C1 segment of cervical spinal cord (tissue), 14 donors: ENCODE data around the gene TFAP2E.

Experiments used
- DNase-seq, 14 donors: peaks; one replicate each; lab custom pipeline; 2025; lab: John Stamatoyannopoulos, UW

TFAP2E gene

DNA sequence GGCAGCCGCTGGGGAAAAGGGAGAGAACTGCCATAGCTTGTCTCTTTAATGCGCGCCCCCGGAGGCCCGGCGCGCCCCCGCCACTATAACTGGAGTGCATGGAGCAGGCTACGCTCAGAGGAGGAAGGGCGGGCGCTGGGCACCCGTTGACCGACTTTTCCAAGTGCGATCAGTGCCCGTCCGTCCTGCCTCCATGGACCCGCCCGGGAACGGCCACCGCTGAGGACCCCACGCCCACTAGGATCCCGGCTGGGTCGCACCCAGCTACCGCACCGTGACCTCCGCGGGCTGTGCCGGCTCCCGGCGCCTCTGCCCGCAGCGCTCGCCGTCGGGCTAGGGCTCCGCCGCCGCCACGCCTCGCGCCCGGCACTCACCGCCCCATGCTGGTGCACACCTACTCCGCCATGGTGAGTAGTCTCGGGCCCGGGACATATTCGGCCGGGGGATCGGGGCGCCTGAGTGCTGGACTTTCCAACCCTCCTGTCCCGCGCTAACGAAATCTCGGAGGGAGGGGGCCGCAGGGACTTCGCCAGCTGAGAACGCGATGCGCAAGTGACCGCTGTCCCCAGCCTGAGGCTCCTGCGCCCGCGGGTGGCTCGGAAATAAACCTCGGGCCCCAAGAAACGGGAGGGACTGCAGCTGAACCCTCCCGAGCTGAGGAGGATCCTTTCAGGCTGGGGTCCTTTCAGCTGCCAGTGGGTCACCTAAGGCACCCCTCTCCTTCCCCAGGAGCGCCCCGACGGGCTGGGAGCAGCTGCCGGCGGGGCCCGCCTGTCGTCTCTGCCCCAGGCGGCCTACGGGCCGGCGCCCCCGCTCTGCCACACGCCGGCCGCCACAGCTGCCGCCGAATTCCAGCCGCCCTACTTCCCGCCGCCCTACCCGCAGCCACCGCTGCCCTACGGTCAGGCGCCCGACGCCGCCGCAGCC is at the start of gene TFAP2E:
Gene TFAP2E (plus strand): TSS at position 117 of the 927 bp plus-strand sequence. CDS start 264 bp downstream, at position 381.
- DNase-seq = peak in 9 of 14 donors; percentile 9 to 53 (median 19)

GRCh38 chr1:35524106-35524505 is 49.0 kb upstream of the TFAP2E start:
- no peak for DNase-seq

DNA sequence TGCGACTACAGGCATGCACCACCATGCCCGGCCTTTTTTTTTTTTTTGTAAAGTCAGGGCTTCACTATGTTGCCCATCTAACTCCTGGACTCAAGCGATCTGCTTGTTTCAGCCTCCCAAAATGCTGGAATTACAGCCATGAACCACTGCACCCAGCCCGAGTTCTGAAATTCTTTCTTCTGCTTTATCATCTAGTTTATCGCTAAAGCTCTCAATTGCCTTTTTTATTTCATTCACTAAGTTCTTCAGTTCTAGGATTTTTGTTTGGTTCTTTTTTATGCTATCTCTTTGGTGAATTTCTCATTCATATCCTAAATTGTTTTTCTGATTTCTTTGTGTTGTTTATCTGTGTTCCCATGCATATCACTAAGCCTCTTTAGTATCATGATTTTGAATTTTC is 42.9 kb upstream of the TFAP2E start:
- DNase-seq = no peak

DNA sequence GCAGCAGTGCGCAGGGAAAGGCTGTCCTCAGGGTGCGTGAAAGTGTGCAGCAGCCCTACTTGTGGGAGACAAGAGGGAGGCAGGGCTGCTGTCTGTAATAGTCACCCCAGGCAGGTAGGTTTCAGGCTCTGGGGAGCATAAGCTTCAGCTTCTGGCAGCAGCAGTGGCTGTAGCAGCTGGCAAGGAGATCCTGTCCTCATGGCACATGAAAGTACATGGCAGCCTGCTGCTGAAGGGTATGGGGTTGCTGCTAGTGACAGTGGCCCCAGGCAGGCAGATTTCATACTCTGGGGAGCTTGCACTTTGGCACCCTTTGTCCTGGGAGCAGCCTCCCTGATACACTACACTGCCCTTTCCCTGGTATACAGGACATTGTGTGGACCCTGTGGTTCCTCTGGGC is 42.2 kb upstream of the TFAP2E start:
- no peak for DNase-seq

DNA sequence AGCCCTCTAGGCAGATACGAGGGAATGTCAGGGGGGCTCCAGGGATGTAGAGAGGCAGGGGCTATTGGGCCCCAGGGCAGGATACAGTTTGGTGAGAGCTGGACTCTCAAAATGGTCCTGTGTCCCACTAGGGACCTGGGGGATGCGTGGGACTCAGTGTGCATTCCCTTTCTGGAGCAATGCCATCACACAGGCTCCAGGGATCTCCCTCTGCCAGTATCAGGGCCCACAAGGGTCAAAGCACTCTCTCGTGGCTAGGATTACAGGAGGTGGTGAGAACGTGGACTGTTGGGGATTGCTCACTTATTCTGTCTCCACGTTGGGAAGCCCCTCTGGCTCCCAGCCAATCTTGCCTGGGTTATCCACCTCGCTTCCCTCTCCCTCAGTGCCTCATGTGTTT is 41.7 kb upstream of the TFAP2E start:
- DNase-seq = no peak

DNA sequence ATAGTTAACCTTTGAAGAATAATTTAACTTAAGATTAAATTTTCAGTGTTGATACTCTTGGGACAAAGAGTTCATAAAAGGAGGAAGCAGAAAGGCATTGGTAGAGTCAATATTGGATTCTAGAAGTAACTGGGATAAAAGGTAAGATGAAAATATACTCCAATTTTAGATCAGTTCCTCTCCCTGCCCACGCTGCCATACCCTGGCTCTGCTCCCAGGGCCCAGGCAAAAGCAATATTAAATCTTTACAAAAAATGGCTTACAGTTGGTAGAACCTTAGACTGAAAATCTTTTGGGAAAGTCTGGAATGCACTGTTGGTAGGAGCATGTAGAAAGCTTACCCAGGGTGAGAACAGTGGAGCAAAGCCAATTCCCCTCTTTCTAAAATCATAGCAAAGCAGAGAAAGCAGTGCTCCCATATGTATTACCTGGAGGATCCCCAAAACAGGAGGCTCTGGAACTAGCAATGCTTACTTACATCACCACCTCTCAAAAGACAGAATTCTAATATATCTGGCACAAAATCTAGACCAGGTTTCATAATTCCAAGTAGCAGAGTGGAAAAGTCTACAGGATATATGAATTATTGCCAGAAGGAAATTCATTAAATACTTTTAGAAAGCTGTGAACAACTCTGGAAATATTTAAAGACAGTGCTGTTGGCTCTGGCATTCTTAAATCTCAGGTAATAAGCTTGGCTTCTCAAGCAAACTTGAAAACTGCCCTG is 40.5 kb upstream of the TFAP2E start:
- peak in 1 of 14 donors; percentile 48 for DNase-seq

DNA sequence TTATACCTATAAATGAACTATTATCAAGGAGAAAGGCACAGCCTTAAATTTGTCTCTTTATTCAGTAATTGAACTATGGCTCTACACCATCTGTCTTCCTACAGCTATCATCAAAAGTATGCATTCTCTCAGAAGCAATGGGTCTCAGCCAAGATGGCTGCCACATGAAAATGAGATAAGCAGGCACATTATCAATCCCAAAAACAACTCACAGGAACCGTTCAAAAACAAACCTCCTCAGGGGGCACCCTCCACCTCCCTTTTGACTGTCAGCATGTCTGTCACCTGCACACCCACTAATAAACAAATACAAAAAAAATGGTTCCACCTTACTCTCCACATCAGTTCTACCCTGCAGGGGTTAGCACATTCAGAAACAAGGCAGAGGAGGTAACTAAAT is 39.5 kb upstream of the TFAP2E start:
- DNase-seq = no peak

GRCh38 chr1:35535243-35535642 is 37.9 kb upstream of the TFAP2E start:
- no peak for DNase-seq

DNA sequence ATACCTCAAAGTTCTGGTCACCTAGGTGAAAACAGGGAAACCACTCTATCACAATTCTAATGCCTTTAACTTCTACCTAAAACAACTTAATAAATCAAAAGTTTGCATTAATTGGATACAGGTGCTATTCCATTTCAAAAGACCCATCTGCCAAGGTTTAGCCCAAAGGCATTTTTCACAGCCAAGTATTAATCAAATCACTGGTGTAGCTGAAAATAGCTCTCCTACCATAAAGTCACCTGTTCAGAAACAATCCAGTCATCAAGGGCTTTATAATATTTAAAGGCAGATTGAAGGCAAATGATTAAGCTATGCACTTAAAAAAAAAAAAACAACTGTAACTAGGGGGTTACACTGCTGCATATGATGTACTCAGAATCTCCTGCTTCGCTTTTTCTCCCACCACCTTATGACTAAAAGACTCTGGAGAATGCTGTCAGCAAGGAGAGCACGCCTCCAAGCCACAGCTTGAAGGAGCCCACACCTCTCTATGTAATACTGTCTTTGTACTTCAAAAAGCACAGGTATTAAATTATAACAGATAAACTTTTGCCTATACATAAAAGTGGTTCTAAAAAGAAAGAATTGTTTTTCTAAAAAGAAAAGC is 36.5 kb upstream of the TFAP2E start:
- DNase-seq = peak in 1 of 14 donors; percentile 32

DNA sequence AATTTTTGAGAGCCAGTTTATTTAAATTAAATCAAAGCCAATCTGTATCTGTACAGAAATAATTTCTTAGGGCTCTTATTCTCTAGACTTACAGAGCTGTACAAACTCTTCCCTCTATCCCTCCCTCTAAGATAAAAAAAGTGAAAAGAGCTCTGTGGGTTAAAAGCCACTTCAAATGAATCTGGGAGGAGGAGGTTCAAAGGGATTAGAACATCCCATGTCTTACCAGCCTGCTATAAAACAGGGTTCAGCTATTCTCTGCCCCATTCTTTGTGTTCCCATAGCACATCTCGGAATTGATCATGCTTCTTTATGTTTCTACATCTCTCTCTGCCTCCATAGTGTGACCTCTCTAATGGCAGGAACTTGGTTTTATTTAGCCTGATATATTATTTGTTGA is 35.3 kb upstream of the TFAP2E start:
- no peak for DNase-seq

DNA sequence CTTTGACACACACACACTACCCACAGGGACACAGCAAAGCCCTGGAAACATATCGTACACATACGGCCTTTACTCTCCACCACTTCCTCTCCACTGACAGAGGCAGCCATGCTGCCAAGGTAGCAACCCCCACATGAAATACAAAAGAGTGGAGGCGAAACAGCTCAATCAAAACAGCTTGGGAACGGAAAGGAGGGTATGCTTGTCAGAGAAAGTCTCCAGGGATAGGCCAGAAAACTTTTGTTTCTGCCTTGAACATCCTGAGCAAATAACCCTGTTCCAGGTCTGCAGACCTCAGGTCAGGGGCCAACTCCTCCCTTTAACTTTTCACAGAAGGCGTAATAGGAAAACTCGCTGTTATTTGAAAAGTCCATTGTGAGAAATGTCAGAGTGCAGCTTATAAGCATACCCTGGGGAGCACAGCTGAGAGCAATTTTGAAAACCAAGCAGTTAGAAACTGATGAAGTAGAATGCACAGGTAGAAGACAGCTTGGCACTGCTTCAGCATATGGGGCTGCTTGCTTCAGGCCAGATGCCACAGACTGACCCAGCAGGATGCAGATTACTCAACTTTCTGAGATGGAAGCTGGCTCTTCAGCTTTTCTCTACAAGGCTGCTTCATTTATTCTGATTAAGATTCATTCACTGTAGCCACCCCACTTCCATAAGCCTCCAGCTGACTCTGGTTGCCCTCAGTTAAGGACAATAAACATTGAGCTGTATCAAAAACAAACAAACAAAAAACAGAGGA is 33.9 kb upstream of the TFAP2E start:
- DNase-seq = peak in 1 of 14 donors; percentile 27

DNA sequence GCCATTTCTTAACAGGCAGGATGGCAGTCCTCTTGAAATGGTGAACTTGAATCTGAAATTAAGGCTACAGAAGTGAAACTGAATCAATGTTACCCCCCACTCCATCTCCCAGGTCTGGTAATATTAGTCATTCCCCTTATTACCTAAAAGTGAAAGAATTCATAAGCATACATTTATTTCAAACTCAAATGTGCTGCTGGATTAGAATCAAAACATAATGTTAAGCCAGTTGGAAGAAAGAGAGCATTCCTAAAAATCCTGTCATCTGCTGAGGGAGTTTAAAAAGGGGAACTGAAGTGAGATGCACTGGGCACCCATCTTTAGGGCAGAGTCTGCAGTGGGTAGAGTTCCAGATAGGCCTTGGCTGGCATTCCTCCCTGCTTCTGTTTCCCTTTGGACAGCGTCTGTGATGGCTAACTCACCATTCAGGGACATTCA is 33.3 kb upstream of the TFAP2E start:
- peak in 1 of 14 donors; percentile 5 for DNase-seq

GRCh38 chr1:35544976-35545375 is 28.1 kb upstream of the TFAP2E start:
- peak in 7 of 14 donors; percentile 20 to 58 (median 33) for DNase-seq

DNA sequence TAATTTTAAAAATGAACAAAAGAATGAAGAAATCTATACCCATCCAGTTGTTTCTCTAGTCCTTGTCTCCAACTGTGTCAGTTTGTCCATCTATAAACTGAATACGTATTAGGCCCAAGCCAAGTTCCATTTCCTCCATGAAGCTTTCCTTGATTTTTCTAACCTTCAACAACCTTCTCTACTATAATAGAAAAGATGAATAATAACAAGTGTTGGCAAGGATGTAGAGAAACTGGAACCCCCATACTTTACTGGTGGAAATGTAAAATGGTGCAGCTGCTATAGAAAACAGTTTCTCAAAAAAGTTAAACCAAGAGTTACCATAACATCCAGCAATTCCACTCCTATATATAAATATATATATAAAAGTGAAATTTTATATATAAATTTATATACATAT is 26.5 kb upstream of the TFAP2E start:
- no peak for DNase-seq

DNA sequence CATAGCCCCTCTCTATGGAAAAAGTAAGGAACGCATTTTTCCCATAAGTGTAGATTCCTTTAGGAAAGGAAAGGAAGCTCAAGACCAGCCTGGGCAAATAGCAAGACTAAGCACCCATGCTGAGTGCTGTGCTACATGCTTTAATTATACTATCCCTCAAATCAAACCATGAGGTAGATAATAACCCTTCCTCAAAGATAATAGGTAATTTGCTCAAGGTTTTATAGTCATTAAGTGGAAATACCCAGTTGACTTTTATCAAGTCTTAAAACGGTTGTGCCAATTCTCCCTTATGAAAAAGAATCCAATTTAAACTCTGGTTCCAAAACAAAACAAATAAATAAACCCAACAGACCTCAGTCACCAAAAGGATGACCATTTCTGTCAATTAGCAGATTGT is 19.3 kb upstream of the TFAP2E start:
- no peak for DNase-seq

DNA sequence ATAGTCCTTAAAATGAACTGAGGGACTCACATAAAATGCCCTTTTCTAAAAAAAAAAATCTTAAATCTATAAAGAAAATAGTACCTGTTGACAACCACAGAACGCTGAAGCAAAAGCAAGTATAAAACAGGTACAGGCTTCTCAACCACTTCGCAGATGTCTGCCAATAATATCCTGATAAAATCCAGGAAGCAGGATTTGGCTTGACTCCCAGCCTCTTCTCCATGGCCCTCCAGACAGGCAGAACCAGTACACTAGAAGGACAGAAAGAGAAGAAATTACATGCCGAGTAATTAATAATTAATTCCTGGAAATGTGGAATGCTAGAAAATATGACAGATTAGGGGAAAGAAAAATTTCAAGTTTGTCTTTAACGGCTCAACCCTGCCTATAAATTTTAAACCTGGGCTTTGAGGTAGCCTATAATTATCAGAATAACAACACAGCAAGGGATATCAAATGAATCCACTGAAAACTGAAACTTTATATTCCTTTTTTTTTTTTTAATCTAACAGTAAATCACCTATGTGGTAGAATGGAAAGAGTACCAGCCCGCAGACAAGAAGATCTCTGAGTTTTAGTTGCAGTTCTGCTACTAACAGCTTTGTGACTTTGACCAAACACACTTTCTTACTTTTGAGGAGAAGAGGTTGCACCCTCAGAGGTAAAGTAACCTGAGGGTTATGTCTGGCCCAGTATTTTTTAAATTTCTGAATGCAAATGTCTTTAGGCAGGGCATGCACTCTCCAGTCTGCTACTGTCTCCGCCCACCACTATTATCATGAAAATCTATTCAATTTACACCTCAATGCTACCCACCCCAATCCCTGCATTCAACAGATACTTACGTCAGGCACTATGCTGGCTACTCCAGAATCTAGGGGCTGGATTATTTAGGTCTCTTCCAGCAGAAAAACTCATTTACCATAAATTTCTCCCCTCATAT is 18.6 kb upstream of the TFAP2E start:
- peak in 1 of 14 donors; percentile 42 for DNase-seq

- DNase-seq = no peak
Observed at GRCh38 chr1:35555212-35555584, 17.9 kb upstream of the TFAP2E start.

- no peak for DNase-seq
Observed at GRCh38 chr1:35555601-35556477, 17.3 kb upstream of the TFAP2E start.

DNA sequence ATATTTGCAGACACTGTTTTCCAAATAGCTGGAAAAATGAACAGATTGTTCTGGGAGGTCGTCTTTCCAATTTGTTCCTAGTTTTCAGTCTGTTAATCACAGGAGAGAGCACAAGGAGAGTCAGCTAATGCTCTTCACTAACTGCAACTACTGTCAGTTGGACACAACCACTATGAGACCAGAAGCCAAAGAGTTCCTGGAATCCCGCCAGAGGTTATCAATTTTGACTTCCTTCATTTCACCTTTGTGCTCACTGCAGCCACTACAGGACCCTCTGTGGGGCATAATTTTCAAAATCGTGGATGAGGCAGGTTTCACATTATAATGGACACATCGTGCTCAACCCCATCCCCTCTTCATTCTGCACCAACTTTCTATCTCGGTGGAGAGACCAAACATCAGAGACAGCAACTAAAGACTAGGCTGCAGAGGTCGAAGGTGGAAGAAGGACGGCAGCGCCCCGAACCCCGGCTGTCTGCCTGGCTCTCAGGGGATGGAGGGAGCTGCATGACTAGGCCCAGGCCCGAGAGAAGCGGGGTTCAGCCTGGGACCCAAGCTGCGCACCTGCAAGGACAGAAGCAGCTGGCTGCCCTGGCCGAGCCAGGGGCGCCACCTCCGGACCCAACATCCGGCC is 16.5 kb upstream of the TFAP2E start:
- DNase-seq = no peak
